RWPE1 (cell line): Measurements from ENCODE around the gene KRTAP10-1.

Experiments used
- CTCF ChIA-PET: fragments of 350-600 bp; sonication (Branson Sonifier 250); formaldehyde crosslinking; extraction: SDS; loops from one replicate; lab custom pipeline; 2021; lab: Yijun Ruan, JAX
- POLR2A ChIA-PET: fragments of 400-600 bp; formaldehyde crosslinking; extraction: SDS; loops from one replicate; lab custom pipeline; 2020; ENCODE audit warnings: antibody characterized with exemption; ENCODE audit not compliant: low non-redundant PET; lab: Yijun Ruan, JAX
- DNase-seq: peaks from one replicate; pipeline ENCODE4 v3.0.0; 2012; ENCODE audit warnings: low spot score
- H3K27ac ChIP-seq: fragments of 450-650 bp; 2 replicates; pipeline ENCODE4 v1.5.1; 2017
- TF ChIP-seq, protein P1 (sequence below): fragments of 450-650 bp; conservative IDR thresholded peaks from 2 replicates; pipeline ENCODE4 v1.5.1; 2017; ENCODE audit warnings: low read depth, mild to moderate bottlenecking

KRTAP10-1 gene

DNA sequence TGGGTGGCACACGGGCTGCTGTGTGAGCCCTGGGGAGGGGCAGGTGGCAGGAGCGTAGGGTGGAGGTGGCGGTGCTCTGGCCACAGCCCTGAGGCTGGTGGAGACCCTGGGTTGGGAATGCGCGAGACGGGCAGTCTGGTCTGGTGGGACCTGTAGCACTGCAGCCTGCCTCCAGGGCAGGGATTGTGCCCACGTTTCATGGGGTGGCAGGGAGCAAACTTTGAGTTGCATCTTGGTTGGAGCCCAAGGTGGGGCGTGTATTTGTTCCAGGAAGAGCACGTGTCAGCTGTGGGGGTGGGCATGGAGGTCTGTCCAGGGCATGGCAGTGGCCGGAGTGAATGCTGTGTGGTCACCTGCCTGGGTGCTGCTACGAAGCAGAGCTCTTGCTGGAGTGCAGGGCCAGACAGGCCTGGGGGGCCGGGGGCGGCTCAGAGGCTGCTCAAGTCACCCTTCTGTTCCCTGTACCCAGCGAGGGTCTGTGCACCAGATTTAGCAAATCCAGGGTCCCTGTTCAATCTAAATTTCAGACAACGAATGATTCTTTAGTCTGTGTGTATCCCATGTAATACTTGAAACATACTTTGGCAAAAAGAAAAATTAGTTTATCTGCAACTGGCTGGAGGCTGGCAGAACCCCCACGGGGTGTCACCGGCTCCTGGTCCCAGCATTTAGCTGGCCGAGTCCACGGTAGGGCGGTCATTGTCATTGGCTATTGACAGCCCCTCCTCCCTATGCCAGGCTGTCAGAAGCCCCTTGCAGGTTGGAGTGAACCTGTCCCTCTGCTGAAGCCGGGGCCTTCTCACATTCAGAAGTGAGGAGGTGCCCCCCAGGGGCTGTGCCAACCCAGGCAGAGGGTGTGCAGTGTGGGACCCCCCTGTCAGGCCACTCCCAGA lies 27.3 kb downstream of the KRTAP10-1 start:
- ChIA-PET POLR2A (no interaction called here), CTCF (no interaction called here)
- no peak for DNase-seq
- TF ChIP-seq, protein P1, sequence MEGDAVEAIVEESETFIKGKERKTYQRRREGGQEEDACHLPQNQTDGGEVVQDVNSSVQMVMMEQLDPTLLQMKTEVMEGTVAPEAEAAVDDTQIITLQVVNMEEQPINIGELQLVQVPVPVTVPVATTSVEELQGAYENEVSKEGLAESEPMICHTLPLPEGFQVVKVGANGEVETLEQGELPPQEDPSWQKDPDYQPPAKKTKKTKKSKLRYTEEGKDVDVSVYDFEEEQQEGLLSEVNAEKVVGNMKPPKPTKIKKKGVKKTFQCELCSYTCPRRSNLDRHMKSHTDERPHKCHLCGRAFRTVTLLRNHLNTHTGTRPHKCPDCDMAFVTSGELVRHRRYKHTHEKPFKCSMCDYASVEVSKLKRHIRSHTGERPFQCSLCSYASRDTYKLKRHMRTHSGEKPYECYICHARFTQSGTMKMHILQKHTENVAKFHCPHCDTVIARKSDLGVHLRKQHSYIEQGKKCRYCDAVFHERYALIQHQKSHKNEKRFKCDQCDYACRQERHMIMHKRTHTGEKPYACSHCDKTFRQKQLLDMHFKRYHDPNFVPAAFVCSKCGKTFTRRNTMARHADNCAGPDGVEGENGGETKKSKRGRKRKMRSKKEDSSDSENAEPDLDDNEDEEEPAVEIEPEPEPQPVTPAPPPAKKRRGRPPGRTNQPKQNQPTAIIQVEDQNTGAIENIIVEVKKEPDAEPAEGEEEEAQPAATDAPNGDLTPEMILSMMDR = no peak
- no peak overlapping the region for H3K27ac ChIP-seq

DNA sequence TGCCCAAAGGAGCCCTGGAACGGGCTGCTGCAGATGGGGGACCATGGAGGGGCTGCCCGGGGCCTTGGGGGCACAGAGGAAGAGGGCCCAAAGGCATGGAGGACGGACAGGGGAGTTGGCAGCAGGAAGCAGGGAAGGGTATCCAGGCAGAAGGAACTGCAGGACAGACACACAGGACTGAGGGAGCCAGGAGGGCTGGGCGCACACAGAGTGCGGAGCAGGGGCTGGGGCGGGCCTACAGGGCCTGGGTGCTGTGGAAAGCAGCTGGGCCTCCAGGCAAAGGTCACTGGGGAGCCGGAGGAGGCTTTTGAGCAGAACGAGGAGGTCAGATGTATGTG lies 28.1 kb downstream of the KRTAP10-1 start:
- POLR2A ChIA-PET = interaction anchor here (0.6 kb wide), 1 partner anchor 195 kb away, joined by 5 read pairs; no protein-coding TSS in a partner anchor
- H3K27ac ChIP-seq = no peak overlapping the region
- no peak for DNase-seq
- TF ChIP-seq, protein P1 = no peak
- CTCF ChIA-PET = interaction anchor here (1.0 kb wide), 1 partner anchor 281 kb away, joined by 4 read pairs; no protein-coding TSS in a partner anchor

DNA sequence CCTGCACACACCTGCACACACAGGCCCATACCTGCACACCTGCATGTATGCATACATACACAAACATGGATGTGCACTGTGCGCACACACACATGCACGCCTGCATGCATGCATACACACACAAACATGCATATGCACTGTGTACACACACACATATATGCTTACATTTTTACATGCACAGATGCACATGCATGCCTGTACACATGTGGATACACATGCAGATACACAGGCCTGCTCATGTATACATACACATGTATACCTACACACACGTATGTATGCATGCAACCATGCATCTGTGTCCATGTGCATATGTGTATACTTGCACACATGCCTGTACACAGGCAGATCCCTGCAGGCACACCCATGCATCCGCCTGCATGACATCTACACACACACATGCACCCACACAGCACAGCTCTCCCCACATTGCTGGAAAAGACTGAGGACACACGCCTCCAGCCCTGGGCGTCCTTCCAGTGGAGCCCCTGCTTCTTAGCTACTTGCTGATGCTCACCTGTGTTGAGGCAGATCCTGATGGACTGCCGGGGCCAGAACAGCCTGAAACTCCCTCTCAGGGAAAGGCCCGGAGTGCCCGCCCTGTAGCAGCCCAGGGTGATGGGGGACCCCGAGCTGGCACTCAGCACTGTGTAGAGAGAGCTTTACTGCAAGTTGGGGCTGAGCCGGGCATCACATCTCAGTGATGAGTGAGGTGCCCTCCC lies 28.6 kb downstream of the KRTAP10-1 start:
- H3K27ac ChIP-seq = no peak overlapping the region

DNA sequence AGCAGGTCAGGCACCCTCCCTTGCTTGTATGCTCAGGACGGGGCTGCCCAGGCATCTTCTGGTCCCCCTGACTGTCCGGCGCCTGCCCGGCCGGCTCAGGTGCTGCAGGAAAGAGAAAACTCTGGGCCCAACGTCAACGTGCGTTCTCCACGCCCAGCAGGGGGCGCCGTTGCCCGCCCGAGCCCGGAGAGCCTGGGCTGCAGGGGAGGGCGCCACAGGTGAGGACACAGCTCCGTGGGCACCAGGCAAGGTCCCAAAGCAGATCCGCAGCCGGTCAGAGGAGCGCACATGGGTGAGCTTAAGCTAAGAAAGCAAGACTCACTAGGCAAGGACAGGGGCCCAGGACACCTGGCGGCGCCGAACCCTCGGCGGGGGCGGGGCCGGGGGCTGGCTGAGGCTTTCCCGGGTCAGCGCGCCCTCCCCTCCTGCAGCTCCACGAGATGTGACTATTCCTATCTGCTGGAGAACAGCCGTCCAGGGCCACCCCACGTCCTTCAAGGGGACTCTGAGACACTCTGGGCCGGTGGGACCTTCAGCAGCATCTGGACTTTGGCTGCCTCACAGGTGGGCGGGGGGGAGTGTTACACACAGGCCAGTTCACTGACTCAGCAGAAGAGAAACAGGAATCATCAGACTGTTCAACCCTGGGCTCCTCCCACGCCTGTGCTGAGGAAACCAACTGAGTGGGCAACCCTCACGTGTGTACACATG lies 29.3 kb downstream of the KRTAP10-1 start:
- ChIA-PET POLR2A (no interaction called here), CTCF (interaction anchor here (0.5 to 2.1 kb wide), 19 partner anchors 10 to 1705 kb away, joined by 3 to 36 read pairs (median 3); partner anchors contain the start of gene UBE2G2)
- TF ChIP-seq, protein P1 = peak; percentile 66
- no peak overlapping the region for H3K27ac ChIP-seq
- DNase-seq = peak; percentile 41

More for the DNA sequence above, 28.6 kb downstream of the KRTAP10-1 start:
- POLR2A ChIA-PET = interaction anchor here (0.6 kb wide), 1 partner anchor 196 kb away, joined by 5 read pairs; no protein-coding TSS in a partner anchor
- TF ChIP-seq, protein P1 = no peak
- CTCF ChIA-PET = interaction anchor here (0.5 to 2.1 kb wide), 12 partner anchors 10 to 1704 kb away, joined by 3 to 36 read pairs (median 4); partner anchors contain the start of gene UBE2G2
- DNase-seq = no peak

DNA sequence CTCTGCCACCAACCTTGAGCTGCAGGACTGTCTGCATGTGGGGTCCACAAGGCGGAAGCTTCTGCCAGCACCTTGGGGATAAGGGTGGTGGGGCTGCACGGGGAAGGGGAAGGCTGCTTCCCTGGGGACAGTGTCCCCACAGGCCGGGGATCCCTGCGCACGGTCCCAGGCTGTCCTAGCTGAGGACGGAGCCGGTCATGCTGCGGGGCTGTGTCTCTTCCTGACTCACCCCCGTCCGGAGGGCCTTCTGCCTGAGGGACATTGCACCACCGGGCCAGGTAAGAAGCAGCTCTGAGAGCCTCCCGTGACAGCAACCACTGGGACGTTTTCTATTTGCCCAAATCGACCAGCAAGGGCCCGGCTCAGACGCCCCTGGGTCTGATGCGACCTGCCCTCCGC lies 29.9 kb downstream of the KRTAP10-1 start:
- CTCF ChIA-PET = interaction anchor here (0.6 to 2.1 kb wide), 17 partner anchors 9 to 292 kb away, joined by 3 to 36 read pairs (median 4); partner anchors contain the start of gene UBE2G2
- DNase-seq = no peak
- TF ChIP-seq, protein P1 = no peak
- no peak overlapping the region for H3K27ac ChIP-seq
- POLR2A ChIA-PET = no interaction called here

DNA sequence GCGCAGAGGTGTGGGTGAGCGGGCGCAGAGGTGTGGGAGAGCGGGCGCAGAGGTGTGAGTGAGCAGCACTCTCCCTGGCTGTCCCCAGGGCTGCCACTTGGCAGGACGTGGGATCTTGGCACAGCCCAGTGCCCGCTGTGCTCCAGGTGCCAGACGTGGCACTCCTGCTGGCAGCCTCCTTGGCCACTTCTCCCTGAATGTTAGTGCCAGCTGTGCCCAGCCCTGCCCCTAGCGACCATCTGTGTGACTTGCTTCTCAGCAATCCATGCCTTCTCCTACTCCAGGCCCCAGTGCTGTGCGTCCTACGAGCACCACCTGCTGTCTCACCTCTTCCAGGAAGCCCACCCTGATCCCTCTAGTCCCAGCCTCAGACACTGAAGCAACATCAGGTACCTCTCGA lies 30.5 kb downstream of the KRTAP10-1 start:
- H3K27ac ChIP-seq = no peak overlapping the region
- POLR2A ChIA-PET = no interaction called here
- CTCF ChIA-PET = interaction anchor here (0.6 to 2.1 kb wide), 11 partner anchors 9 to 284 kb away, joined by 3 to 36 read pairs (median 3); no protein-coding TSS in a partner anchor
- TF ChIP-seq, protein P1 = peak; percentile 44
- peak; percentile 44 for DNase-seq
